ENCODE data around the gene NDUFAF8. TPM values are rescaled to one million over a fixed set of nuclear protein-coding genes. Genes with fewer than 3 reads are reported as not detected.

Gene NDUFAF8
- total RNA-seq, 4 donors from 2014 or later = 22.0 to 67.0 (median 34.3) TPM

DNA sequence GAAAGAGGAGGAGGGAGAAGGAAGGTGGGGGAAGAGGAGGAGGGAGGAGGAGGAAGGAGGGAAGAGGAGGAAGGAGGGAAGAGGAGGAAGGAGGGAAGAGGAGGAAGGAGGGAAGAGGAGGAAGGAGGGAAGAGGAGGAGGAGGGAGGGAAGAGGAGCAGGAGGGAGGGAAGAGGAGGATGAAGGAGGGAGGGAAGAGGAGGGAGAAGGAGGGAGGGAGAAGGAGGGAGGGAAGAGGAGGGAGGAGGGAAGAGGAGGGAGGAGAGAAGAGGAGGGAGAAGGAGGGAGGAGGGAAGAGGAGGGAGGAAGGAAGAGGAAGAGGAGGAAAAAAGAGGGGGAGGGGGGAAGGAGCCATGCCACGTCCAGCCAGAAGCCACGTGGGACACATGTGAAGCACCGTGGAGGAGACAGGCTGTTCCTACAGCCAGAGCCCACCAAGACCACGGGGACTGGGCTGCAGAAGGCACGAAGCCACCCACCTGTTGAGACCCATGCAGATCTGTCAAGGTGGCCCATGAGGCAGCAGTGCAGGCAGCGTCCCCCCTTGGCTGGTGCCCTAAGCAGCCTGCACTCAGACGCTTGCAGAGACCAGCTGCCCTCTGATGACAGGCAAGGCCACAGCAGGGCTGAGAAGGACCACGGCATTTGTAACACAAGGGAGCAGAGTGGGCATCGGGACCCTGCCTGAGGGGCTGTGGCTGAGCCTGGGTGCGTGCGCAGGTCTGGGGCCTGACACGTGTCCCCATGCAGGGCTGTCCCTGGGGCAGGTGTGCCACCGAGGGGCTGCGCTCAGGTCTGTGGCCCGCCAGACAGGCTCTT lies 10.3 kb downstream of the NDUFAF8 start:
- TF ChIP-seq, protein P1, sequence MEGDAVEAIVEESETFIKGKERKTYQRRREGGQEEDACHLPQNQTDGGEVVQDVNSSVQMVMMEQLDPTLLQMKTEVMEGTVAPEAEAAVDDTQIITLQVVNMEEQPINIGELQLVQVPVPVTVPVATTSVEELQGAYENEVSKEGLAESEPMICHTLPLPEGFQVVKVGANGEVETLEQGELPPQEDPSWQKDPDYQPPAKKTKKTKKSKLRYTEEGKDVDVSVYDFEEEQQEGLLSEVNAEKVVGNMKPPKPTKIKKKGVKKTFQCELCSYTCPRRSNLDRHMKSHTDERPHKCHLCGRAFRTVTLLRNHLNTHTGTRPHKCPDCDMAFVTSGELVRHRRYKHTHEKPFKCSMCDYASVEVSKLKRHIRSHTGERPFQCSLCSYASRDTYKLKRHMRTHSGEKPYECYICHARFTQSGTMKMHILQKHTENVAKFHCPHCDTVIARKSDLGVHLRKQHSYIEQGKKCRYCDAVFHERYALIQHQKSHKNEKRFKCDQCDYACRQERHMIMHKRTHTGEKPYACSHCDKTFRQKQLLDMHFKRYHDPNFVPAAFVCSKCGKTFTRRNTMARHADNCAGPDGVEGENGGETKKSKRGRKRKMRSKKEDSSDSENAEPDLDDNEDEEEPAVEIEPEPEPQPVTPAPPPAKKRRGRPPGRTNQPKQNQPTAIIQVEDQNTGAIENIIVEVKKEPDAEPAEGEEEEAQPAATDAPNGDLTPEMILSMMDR (IDR thresholded peaks at IDR 0.05) = no peak
- TF ChIP-seq POLR2A (IDR thresholded peaks at IDR 0.05) = no peak
- intact Hi-C loops (cut with DNase I) = loop anchor here (5.0 kb wide), 1 partner anchor 233 kb away; no protein-coding TSS in a partner anchor
- H3K27me3 ChIP-seq = no peaks in the 10 kb centered on the region
- peaks cover 0 to 11% (median under 1%) of the 10 kb centered on the region in 3 donors for H3K4me1 ChIP-seq
- H3K4me3 ChIP-seq = no peak overlapping the region
- no peaks in the 10 kb centered on the region for H3K9me3 ChIP-seq
- peaks cover 8 to 65% (median 14%) of the 10 kb centered on the region in 3 donors for H3K36me3 ChIP-seq
- 92% methylated on average over 5 to 13 of the region's 15 CpGs for WGBS, 2 donors
- H3K27ac ChIP-seq = no peak overlapping the region
- DNase-seq = no peak

DNA sequence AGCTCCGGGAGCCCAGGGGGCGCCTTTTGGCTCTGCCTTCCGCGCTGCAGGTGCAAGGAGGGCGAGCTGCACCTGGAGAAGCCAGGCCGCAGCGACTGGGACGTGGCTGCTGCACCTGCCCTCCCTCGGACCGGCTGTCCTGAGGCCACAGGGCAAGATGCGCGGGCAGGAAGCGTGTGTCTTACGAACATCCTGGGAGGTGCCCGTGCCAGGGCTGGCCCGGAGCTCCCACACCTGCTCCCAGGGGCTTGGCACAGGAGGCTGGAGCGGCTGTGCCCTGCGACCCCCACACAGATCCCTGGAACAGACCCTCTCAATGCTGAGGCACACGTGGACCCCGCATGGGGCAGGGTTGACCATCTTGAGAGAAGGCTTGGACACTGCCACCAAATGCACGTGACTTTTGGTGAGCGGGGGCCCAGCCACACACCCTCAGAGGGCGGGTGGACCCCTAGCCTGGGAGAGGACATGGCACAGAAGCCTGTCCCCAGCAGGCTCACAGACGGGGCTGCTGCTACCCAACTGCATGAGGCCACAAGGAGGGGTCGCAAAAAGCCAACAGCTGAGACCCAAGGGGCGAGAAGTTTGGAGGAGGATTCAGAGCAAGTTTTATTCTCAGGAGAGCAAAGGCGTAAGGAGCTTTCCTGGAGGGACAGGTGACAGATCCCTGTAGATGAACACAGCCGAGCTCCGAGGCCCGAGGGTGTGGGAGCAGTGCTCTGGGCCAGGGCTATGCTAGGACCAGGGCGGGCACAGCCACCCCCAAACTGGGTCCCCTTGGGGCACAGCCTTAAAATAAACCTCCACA lies 11.4 kb downstream of the NDUFAF8 start:
- Histone ChIP-seq H3K27me3 (no peaks in the 10 kb centered on the region), H3K27ac (no peak overlapping the region), H3K4me3 (no peak overlapping the region), H3K9me3 (no peaks in the 10 kb centered on the region), H3K36me3 (peaks cover 8 to 56% (median 14%) of the 10 kb centered on the region in 3 donors), H3K4me1 (peaks cover 5 to 21% (median 11%) of the 10 kb centered on the region in 3 donors)
- DNase-seq = no peak
- 80 to 93% methylated on average over 9 to 16 of the region's 31 CpGs for WGBS, 2 donors
- intact Hi-C loops (cut with DNase I) = loop anchor here (5.0 kb wide), 1 partner anchor 232 kb away; no protein-coding TSS in a partner anchor
- TF ChIP-seq, protein P1 (IDR thresholded peaks at IDR 0.05) = no peak
- no peak for TF ChIP-seq POLR2A (IDR thresholded peaks at IDR 0.05)

DNA sequence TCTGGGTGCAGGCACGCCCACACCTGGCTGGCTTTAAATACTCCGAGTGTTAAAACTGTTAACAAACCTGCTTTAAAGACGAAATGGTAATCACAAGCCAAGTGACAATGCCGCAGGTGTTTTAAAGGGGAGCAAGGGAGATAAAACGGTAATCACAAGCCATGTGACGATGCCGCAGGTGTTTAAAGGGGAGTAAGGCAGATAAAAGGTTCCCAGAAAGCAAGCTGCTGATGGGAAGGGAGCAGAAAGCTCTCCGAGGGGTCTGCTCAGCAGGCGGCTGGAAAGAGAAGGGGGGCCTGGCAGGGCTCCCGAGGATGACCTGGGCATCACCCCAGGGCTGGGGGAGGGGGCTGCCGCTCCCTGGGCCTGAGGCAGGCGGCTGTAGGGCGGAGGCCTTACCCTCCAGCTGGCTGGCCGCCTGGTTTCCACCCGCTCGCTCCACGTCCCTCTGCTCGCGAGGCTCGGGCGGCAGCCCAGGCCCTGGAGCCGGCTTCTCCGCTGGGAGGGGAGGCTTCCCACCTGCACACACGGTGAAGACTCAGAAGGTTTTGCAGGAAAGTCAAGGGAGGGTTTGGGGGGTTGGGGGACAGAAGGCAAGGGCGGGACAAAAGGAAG lies 12.1 kb downstream of the NDUFAF8 start:
- TF ChIP-seq POLR2A (IDR thresholded peaks at IDR 0.05) = no peak
- TF ChIP-seq, protein P1 (IDR thresholded peaks at IDR 0.05) = no peak
- Histone ChIP-seq H3K4me3 (no peak overlapping the region), H3K27me3 (no peaks in the 10 kb centered on the region), H3K9me3 (no peaks in the 10 kb centered on the region), H3K27ac (no peak overlapping the region), H3K36me3 (peaks cover 8 to 49% (median 14%) of the 10 kb centered on the region in 3 donors), H3K4me1 (peaks cover 12 to 29% (median 18%) of the 10 kb centered on the region in 3 donors)
- intact Hi-C loops (cut with DNase I) = loop anchor here (5.0 kb wide), 1 partner anchor 231 kb away; no protein-coding TSS in a partner anchor
- DNase-seq = no peak
- WGBS, 2 donors = 70 to 84% methylated on average over 11 to 17 of the region's 25 CpGs

DNA sequence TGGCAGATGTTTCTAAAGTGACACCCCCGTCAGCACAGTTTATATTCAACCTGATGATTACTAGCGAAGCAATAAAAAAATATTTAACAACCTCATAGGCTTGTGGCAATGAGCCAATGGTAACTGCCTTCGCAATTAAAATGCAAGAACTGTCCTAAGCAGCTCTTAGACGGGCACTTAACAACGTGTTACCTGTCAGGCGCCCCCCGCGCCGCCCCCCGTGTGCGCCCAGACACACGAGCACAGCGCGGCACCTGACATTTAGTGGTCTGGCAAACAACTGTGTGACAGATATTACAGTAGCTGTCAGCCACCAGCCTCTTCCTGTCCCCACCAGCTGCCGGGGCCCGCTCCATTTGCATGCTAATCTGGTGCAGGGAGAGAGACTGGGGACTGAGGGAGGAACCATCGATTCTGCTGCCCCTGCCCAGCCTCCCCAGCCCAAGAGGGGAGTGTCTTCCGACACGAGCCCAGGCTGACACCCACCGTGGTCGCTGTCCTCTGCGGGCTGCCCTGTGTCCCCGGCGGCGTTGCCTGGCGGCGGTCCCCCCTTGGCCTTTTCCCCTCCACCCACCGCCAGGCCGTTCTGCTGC lies 12.7 kb downstream of the NDUFAF8 start:
- Histone ChIP-seq H3K4me1 (peaks cover 13 to 35% (median 22%) of the 10 kb centered on the region in 3 donors), H3K4me3 (no peak overlapping the region), H3K27ac (no peak overlapping the region), H3K9me3 (no peaks in the 10 kb centered on the region), H3K36me3 (peaks cover 8 to 48% (median 14%) of the 10 kb centered on the region in 3 donors), H3K27me3 (no peaks in the 10 kb centered on the region)
- DNase-seq = no peak
- WGBS, 2 donors = 79 to 93% methylated on average over 17 to 24 of the region's 29 CpGs
- no peak for TF ChIP-seq POLR2A (IDR thresholded peaks at IDR 0.05)
- TF ChIP-seq, protein P1 (IDR thresholded peaks at IDR 0.05) = no peak
- intact Hi-C loops (cut with DNase I) = loop anchor here (5.0 kb wide), 1 partner anchor 230 kb away; no protein-coding TSS in a partner anchor

All from esophagus squamous epithelium (tissue), 5 donors.